Right renal cortex interstitium (tissue), 3 donors: ENCODE measurements around the gene FGF12. TPM values are rescaled to one million over a fixed set of nuclear protein-coding genes. Genes with fewer than 3 reads are reported as not detected.

Experiments
- DNase-seq, 3 donors: peaks; one replicate each; pipeline ENCODE4 v3.0.0-alpha.2; 2013; ENCODE audit warnings: low read depth in 3 of 3, low spot score in 2 of 3
- polyA plus RNA-seq, 3 donors: library from polyadenylated mRNA; unstranded; fragments of 120-200 nt; gene quantifications; one replicate each; pipeline ENCODE4 v1.2.1, GENCODE V29; 2013; ENCODE audit not compliant: insufficient read length in 3 of 3

The FGF12 gene
- polyA plus RNA-seq, 3 donors = 7.5 to 9.8 (median 8.6) TPM

DNA sequence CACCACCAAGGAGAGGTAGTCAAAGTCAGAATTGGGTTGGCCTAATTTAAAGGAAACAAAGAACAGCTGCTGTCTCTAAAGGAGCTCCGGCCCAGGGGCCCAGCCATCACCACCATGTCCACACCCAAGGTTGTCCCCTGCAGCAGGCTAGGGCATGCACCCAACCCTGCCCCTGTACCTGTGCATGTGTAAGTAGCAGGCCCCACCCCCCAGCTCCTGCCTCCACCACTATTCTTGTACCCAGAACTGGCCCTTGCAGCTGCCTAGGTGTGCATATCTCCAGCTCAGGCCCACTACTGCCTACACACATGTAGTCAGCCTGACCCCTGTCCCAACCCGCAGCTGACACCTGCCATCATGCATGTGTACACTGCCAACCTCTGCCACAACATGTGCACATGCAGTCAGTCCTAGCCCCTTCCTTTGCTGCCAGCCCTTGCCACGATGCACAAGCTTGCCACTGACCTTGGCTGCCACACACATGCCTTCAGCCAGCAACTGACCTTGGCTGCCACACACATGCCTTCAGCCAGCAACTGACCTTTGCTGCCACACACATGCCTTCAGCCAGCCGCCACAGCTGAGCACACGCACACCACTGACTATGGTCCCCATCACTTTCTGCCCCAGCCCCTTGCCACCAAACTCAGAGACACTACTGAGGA lies 39.7 kb downstream of the FGF12 start:
- no peak for DNase-seq

DNA sequence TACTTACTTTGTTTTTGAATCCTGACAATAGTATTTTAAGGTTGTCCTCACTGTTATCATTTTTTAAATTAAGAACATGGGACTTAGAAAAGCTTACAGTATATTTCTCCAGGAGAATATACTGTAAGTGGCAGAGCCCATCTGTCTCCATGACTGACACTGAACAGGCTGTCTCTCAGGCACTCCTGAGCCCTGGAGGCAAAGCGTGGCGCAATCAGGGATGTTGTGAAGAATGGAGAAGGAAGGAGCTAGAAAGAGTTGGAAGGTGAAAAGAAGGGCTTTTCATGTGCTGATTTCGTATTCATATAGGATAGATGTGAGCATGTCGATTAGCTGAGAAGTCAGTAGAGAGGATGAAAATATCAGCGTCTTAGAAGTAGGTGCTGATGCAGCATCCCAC lies 41.5 kb downstream of the FGF12 start:
- DNase-seq = no peak

- no peak for DNase-seq
Observed at GRCh38 chr3:192684151-192684550, 43.2 kb downstream of the FGF12 start.

GRCh38 chr3:192675958-192676649 lies 51.2 kb downstream of the FGF12 start:
- DNase-seq = no peak

DNA sequence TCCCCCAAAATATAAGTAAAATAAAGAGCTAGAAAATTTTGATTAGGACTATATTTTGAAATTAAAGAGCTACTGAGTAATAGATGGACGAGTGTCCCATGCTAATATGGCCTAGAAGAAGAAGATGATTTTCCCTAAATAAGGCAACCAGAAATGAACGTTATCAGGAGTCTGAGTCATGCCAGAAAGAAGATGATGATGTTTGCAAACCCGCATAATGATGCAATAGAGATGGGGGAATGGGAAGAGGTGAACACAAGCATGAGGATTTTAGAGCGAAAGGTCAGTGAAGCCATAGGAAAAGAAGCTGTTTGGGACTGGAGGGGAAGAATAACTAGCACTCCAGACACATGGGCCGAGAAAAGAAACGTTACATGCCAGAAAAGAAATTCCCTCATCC lies 71.7 kb downstream of the FGF12 start:
- no peak for DNase-seq

GRCh38 chr3:192655040-192655439 lies 72.3 kb downstream of the FGF12 start:
- no peak for DNase-seq

GRCh38 chr3:192653862-192654261 lies 73.5 kb downstream of the FGF12 start:
- DNase-seq = no peak

- no peak for DNase-seq
Observed at GRCh38 chr3:192652727-192653126, 74.6 kb downstream of the FGF12 start.

GRCh38 chr3:192651836-192652512 lies 75.4 kb downstream of the FGF12 start:
- no peak for DNase-seq

- DNase-seq = no peak
Observed at GRCh38 chr3:192645437-192645836, 81.9 kb downstream of the FGF12 start.

GRCh38 chr3:192642651-192643050 lies 84.7 kb downstream of the FGF12 start:
- no peak for DNase-seq

DNA sequence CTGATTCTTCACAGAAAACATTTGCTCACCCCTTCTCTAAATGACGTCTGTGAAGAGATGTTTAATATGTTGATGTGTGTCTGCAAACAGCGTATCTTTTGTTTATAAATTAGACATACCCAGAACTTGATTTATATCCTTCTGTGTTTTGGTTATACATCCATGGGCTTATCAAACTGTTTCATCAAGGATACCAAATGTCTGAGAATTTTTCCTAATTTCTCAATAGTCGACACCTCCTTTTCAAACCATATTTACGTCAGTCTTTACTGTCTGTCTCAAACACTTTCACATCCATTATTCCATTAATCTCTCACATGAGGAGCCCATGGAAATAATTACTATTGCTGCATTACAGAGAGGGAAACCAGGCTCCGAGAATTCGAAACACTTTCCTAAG lies 85.4 kb downstream of the FGF12 start:
- no peak for DNase-seq

- no peak for DNase-seq
Observed at GRCh38 chr3:192639987-192640386, 87.4 kb downstream of the FGF12 start.

GRCh38 chr3:192637803-192638202 lies 89.5 kb downstream of the FGF12 start:
- no peak for DNase-seq

DNA sequence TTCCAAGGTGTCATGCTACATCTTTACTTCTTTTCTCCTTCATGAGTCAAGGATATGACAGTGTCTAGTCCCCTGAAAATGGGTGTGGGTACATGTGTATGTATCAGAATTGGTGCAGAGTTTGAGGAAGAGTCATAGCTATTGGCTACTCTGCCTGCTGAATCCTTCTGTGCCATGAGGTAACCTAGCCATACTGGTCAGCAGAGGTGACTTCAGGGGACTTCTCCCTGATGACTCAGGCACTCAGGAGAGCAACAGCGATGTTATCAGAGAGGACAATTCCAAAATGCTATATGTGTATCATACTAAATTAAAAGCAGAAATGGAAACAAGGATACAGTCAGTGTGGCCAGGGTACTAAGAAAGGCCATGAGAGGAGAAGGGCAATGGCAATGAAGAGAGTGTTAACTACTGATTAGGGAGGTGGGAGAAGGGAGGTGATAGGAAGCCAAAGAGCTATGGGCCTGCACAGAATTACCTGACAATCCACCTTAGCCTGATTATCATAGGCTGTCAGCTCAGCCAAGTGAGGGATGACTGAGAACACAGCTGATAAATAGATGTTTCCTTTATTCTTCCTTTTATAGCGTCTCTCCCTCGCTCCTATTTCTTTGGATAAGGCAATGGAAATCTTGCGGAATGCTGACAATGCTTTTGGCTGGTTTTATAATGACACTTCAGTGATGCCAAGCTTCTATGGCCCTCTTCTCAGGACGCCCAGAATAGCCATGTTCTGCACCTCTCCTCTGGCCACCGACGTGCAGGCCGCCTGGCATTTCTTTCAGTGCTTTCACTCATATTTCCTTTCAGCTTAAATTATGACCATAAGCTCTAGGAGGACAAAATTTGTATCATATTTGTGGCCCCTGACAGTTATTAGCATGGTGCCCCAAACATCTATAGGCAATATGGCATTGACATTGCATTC lies 90.6 kb downstream of the FGF12 start:
- no peak for DNase-seq

- DNase-seq = no peak
Observed at GRCh38 chr3:192629429-192629828, 97.9 kb downstream of the FGF12 start.

DNA sequence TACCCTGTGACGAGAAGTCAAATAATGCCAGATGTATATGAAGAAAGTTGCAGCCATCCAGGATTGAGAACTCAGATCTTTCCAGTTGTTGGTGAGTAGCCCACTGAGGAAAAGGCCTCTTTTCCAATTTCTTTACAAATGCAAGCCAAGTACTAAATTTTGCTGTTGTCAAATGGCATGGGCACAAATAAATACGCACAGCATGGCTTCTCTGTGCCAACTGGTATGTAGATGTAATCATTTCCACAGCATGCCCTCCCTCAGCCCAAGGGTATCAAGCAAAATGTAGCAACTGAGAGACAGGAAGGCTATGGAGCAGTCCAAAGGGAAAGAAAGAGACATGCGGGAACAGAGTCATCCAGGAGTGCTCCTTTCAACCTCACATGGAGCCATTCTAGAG lies 105.4 kb downstream of the FGF12 start:
- no peak for DNase-seq

GRCh38 chr3:192620275-192620674 lies 107.1 kb downstream of the FGF12 start:
- DNase-seq = no peak

GRCh38 chr3:192611411-192611810 lies 115.9 kb downstream of the FGF12 start:
- no peak for DNase-seq

- DNase-seq = no peak
Observed at GRCh38 chr3:192608726-192609600, 118.4 kb downstream of the FGF12 start.
